Measurements from ENCODE around the gene MAF.

The MAF gene

DNA sequence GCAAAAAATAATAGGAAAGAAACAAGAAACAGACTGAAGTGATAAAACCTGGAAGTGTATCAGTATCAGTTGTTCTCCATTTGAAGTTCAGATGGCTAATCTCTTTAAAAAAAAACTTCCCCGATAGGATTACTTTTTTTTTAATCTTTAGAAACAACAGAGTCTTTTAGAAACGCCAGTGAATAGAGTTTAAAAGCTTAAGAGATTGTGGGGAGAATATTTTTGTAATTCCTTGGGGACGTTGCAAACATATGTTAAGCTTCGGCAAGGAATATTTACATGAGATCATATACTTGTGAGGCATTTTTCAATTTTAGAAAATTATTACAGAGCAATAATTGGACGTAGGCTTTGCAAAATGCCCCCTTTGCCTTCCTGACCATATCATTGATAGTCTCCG is 13.2 kb downstream of the MAF start:
- DNase-seq, result no peak

DNA sequence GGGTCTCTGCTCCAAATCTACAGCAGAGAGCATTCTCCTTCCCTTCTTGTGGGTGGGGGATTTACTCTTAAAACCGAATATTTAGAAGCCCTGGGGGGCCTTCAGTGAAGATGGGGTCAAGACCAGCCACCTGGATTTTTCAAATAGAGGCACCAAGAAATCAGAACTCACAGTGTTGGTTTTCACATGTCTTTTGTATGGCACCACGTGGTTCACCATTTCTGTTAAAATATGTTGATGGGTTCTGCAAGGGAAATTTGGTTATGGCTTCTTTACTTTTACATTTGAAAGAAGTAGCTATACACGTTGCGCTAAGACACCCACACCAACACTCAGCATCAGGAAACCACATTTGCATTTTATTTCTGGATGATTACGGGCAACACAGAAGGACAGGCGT is 17.7 kb downstream of the MAF start:
- no peak for DNase-seq

DNA sequence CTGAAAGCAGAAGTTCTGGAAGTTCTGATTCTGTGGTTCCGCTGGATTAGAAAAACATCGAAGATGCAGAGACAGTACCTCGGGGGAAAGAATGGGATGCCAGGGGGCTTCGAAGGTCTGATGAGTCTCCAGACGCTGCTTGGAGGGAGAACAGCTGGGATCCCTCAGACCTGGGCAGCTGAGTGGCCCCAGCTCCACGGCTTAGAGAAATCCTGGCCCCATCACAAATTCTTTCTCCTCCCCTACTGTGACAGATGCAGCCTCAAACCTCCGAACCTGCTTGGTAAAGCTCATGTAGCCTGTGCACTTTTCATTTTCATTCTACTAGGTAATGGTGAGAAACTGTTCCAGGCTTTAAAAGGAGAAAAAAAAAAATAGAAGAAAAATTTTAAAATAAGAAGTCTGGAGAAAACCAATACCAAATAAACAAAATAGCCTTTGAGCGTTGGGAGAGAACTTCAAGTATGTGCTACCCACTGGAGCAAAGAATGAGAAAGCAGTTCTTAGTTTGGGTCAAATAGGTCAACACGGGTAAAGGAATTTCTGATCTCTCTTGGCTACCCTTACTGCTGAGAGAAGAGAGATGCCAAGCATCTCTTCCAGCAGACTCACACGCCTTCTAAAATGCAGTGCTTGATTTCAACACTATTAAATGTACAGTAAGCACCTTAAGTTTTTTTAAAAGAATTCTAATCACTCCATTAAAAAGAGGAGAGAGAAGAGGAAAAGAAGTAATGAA is 19.9 kb downstream of the MAF start:
- no peak for DNase-seq

DNA sequence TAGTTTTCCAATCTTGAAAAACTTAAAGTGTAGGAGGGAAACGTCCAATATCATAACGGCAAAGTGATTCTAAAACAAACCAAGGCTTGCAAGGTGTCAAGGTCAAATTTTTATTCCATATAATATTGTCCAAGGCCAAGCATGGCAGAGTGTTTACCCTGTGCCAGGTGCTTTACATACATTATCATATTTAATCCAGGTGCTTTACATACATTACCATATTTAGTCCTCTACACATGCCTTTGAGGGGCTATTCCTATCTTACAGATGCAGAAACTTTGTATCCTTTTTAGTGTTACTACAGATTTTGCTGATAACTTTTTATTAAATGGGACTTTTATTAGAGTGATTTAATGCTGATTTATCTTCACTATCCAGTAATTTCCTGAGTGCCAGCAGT is 23.9 kb downstream of the MAF start:
- no peak for DNase-seq

DNA sequence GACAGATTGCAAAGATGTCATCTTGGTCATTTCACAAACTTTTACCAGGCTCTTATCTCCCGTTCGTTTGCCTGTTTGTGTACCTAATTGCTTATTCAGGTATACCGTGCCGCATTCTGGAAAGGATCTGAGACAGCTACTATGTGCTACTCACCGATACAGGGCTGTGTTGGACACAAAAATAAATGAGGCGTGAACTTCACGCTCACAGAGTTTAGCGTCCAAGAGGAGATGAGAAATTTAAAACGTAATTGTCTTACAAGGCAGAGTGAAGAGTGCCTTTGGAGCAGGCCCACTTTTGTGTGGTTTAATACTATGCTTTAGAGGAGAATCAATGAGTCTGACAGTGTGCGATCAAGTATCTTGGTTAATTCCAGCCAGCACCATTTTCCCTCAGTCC is 26.7 kb downstream of the MAF start:
- no peak for DNase-seq

DNA sequence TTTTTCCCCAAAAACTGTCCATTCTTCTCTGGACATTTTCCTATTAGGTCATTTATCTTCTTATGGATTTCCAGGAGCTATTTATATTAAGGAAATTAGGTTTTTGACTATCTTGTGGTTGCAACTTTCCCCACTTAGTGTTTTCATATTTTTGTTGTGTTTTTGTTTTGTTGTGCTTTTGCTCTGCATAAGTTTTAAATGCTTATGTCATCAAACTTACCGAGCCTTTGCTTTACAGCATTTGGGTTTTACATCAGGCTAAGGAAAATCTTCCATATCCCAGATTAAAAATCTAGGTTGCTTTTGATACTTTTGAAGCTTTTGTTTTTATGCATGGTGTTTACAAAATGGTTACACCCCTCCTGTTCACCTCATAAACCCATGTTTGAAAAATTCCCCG is 27.5 kb downstream of the MAF start:
- DNase-seq, result no peak

DNA sequence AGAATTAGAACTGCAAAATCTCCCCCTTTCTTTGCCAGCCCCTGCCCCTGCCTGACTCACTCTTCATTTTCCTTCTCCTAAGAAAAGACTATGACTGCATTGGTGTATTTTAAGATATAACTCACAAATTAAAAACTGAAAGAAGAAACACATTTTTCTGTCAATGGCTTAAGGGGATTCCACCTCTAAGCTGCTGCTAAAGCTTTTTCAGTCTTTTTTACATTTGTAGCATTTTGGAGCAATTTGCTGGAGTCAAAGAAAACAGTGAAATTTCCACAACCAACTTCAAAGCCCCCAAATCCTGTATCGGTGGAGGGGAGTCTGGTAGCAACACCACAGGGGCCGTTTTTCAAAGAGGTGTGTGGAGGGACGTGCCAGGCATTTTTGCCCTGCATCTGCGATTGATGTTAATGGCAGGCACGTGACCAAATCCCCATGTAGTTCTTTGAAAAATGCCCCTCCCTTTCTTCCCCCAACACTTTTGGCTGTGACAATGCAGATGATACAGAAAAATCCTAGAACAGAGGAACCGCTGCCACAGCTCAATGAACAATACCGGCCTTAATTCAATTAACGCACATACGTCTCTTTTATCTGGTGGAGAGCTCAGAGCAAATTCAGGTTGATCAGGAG is 28.5 kb downstream of the MAF start:
- DNase-seq, result no peak

DNA sequence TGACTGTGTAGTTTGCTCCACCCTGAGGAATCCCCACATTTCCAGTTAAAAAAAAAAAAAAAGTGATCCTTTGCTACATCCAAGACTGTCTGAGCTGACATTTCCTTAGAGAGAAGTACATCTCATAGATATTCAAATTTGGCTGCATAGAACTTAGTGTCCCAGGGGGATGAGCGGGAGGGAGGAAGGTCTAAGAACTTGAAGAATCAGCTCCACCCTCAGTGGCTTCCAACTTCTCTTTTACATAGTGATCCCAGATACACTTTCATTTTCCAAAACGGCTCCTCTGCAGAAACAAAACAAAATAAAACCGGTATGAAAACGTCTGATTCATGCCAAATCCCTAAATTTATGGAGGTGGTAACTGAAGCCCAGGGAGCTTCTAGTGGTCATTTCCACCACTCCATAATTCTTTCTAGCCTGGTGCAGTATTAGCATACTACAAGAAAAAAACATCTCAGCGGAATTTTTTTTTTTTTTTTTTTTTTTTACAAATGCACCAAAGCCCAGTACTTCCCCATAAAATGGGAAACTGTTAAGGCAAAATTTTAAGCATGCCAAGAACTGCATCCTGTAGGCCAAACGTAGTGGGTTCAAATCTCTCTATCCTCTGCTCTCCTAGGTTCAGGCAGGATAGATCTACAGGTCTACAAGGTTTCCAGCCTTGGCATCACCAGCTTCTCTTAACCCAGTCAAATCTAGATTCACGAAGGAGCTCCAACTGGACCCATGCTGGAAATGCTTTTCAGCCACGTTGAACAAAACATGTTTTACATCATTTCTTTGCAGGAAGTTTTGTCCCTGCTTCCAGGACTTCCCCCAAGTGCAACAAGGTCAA is 29.3 kb downstream of the MAF start:
- no peak for DNase-seq

DNA sequence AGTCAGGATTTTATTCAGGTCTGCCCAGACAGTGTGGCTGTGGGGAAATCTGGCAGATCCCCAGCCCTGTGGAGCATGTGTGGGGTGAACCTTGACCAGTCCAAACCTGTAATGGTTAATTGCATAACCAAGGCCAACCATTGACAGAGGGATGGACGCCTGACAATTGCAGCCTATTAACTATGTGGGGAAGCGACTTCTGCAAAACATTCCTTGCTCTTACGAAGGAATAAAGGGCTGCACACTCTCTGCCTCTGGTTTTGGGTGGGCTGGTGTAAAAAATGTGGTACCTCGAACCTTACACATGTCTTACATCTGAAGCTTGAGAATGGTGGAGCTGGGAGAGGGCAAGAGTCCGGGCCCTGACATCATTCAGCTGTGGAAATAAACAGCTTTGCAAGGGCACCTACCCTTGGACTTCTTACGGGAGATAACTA is 35.8 kb downstream of the MAF start:
- DNase-seq, result no peak

DNA sequence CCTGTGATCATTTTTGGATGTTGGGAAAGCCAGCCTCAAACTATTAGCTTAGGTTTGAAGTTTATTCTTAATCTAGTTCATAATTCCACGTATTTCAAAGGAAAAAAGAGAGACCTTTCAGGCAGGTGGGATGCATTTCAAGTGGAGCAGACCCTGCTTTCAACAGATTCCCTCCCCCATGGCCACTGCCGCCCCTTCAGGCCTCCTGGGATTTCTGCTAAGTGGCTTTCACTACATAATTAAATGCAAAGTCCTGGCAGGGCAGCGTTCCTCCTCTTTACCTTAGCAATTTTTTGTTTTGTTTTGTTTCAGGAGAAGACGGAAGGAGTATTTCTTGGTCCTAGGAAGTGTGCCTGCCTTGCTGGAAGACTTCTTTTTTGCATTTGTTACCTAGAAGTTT is 36.6 kb downstream of the MAF start:
- no peak for DNase-seq

DNA sequence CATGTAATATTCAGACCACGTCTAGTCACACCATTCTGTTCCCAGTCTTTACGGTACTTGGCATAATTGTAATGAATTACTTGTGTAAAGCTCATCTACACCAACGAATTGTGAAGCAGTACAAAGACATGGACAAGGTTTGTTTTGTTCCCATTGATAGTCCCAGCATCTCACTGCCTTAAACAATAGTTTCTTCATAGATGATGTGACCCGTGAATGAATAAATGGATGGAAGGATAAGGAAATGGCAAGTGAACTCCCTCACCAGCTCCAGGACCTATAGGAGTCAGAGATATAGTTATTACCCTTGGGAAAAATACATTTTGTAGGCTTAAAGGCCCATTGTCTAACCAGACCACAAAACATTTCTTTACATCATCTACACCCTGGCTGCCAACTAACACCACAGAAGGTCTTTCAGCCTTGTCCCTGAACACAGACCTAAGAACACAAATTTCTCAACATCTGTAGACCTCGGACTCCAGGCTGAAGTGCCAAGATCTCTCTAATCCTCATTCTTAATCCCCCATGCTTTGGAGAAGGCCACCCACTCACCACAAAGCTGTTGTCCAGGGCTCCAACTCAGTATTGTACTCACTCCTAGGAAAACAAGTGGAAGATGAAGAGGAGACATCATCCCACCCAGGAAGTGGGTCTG is 38.2 kb downstream of the MAF start:
- DNase-seq, result no peak

DNA sequence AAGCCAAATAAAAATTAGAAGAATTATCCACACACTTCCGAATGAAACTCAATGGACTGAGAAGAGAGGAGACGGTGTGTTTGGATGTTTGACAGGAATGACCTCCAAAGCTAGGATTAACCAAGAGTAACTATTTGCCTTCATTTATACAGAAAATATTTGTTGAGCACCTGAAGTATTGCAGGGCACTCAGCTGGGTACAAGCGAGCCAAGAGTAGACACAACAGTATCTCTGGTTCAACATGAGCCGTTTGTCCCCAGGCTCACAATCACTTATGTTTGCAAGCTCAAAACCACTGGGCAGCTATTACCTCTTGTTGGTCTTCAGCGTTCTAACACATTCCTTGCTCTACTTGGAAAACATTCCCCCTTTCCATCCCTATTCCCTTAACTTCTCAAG is 38.8 kb downstream of the MAF start:
- no peak for DNase-seq

DNA sequence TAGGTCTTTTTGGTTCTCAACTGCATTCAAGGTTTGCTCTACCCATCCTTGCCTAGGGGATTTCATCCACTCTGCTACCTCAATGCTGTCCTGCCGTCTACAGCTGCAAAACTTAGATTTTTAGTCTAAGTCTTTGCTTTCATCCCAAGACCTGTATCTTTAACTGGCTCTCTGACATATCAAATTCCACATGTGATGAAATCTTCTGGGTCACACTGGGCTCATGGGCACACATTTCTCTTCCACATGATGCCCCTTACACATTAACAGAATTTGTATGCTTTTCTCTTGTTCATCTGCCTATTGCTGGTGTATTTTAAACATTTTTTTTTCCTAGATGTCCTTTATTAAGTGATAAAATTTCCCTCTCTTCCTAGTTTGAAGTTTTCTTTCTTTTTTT is 39.6 kb downstream of the MAF start:
- no peak for DNase-seq

DNA sequence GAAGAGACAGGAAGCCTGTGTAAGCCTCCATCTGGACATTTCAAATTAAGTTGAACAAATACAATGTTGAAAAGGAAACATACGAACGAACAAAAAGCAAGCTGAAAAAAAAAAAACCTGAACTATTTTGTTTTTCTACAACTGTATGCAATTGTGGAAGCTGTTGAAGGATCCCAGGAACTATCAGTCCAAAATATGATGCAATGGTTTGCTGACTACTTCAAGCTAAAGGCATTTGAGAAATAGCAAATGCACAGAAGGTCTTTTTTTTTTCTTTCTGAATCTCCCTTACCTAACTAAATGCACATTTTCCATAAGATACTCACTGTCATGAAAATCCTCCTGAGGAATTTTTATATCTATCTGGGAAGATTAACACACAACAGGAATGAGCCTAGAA is 40.2 kb downstream of the MAF start:
- no peak for DNase-seq

DNA sequence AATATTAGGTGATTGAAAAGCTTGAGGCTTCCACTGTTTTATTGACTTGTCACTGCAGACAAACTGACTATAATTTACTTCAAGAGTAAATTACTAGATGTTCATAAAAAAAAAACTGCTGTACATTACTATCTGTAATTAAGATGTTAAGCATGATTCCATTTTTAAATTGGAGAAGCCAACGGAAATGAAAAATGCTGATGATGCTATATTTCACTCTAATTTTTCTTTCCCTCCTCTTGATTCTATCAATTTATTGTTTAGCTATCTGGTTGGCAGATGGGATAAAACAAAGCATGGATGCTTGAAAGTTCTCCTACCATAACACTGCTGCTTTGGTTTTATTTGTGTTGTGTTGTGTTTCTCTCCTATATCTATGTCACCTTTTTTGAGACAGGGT is 41.0 kb downstream of the MAF start:
- no peak for DNase-seq

DNA sequence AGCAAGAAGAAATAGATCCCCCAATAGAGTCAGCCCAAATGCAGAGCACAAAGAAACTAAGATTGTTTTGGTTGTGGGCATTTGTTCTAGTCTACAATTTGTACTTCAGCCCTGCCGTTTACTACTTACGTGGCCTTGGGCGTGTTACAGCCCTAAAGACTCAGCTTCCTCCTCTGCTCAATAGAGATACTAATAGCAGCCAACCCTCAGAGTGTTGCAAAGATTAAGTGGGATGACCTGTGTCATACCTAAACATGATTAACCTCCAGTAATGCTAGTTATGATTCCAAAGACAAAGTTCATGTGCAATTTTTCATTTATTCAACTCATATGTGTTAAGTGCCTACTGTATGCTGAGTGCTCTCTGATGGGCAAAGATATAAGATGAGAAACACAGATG is 43.1 kb downstream of the MAF start:
- no peak for DNase-seq

DNA sequence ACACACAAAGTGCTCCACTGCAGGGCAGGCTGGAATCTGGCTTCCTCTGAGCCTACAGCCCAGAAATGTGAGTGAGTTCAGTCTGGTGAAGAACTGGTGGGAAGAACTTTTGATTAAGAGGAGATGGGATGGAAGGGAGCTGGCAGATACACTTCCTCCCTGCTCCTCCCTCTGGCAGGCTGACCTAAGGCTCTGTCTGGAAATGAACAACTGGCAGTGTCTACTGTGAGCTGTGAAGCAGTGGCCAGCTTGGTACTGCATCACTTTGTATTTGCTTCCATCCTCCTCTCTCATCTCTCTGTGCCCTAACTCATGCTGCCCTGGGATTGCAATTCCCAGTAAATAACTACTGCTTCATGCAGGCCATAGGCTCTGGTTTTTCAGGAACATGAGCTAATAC is 45.6 kb downstream of the MAF start:
- DNase-seq, result no peak

DNA sequence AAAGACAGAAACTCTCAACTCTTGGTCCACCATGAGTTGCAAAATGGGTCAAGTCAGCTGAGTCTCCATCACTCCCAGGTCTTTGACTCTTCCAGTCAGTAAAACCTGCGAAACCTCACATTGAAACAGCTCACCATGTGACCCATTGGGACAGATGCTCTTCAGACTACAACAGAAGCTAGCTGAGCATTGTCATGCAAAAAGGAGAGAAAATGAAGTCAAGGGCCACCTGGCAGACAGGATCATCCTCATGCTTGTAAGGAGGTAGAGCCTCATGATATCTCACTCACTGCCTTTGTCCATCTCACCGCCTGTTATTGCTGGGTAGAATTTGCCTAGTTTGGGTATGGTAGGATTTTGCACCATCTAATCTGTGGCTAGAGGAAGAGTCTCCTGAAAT is 50.2 kb downstream of the MAF start:
- DNase-seq, result no peak

DNA sequence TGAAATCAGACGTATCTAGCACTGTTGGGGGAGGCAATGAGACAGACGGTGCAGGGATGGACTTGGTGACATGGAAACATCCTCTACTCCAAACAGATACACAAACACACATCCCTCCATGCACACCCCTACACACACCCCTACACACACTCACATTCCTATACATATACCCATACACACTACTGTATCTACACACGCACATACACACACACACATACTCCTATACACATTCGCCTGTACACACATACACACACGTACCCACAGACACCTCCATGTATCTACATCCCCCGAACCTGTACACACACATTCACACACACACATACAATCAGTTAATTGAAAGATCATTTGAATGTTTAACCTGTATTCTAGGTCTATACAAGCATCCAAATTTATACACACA is 53.5 kb downstream of the MAF start:
- DNase-seq, result no peak

Measured in activated T-cell treated with anti-CD3 and anti-CD28 coated beads, Interleukin-2, amount 50 U/mL, for 48 hours (primary cell).